Upper lobe of left lung (tissue), 6 donors: Measurements from ENCODE around the gene KDM6B. TPM values are rescaled to one million over a fixed set of nuclear protein-coding genes. Genes with fewer than 3 reads are reported as not detected.
A peak's percentile ranks its signal among the peaks of the same experiment; 100 is the strongest.

Source experiments
- ATAC-seq, 2 donors: fragments of 200-7000 bp; cut with Tn5 transposase; one replicate each; pipeline ENCODE4 v1.9.1; 2022; ENCODE audit warnings: mild to moderate bottlenecking in 2 of 2, moderate library complexity in 2 of 2; ENCODE audit not compliant: low FRiP score in 2 of 2
- DNase-seq, 2 donors: peaks; one replicate each; pipeline ENCODE4 v3.0.0-alpha.2; 2019 to 2020
- H3K27ac ChIP-seq, 4 donors: fragments of 200-600 bp; sonication (generic); one replicate each; pipeline ENCODE4 v1.5.1; 2016 to 2019
- H3K27me3 ChIP-seq, 4 donors: fragments of 200-600 bp; sonication (generic); one replicate each; pipeline ENCODE4 v1.5.1; 2017 to 2019
- H3K36me3 ChIP-seq, 4 donors: fragments of 200-600 bp; sonication (generic); one replicate each; pipeline ENCODE4 v1.5.1; 2016 to 2019
- H3K4me1 ChIP-seq, 4 donors: fragments of 200-600 bp; sonication (generic); one replicate each; pipeline ENCODE4 v1.5.1; 2018 to 2019
- H3K4me3 ChIP-seq, 4 donors: fragments of 200-600 bp; sonication (generic); one replicate each; pipeline ENCODE4 v1.5.1; 2017 to 2019; ENCODE audit warnings: mild to moderate bottlenecking in 2 of 4, moderate library complexity in 1 of 4
- H3K9me3 ChIP-seq, 4 donors: fragments of 200-600 bp; sonication (generic); one replicate each; pipeline ENCODE4 v1.5.1; 2018 to 2019
- CTCF ChIP-seq, 6 experiments: fragments of 450-650 bp in 4 of 6; fragments of 200-600 bp in 2 of 6; sonication (generic) in 2 of 6; IDR thresholded peaks; one replicate each; pipeline ENCODE4 v1.5.1; 2016 to 2019; ENCODE audit warnings: antibody characterized with exemption in 6 of 6
- EP300 ChIP-seq, 4 donors: sonication (generic); formaldehyde crosslinking; IDR thresholded peaks; one replicate each; pipeline ENCODE4 v1.5.1; 2017; ENCODE audit warnings: antibody characterized with exemption in 4 of 4, control low read depth in 2 of 4
- POLR2A ChIP-seq, 4 donors: fragments of 450-650 bp; IDR thresholded peaks; one replicate each; pipeline ENCODE4 v1.5.1; 2016 to 2017; ENCODE audit warnings: antibody characterized with exemption in 4 of 4, mild to moderate bottlenecking in 2 of 4
- POLR2AphosphoS5 ChIP-seq, 2 donors: sonication (generic); formaldehyde crosslinking; IDR thresholded peaks; one replicate each; pipeline ENCODE4 v1.5.1; 2017; ENCODE audit warnings: antibody characterized with exemption in 2 of 2
- WGBS, 2 donors: methylation state at CpG; one replicate each; pipeline ENCODE4 v1.1.5; 2017 to 2018; 5-methylcytosine and 5-hydroxymethylcytosine counted together
- total RNA-seq, 6 donors: library from RNA; depleted of rRNA in 4 of 6; stranded (reverse); fragments of >200 nt in 4 of 6; gene quantifications; one replicate each; pipeline versions ENCODE4 v1.1.0 to v1.2.1, GENCODE V29; 2016 to 2021
- donor health status: DM: no; HTN: no; CAD: no; lungs with moderate emphysema.
- donor health status: DM: no; HTN: yes; CAD: no; lungs with severe emphysema.

KDM6B gene
- total RNA-seq, 6 donors from 2014 or later: 17.5 to 68.0 (median 42.2) TPM

DNA sequence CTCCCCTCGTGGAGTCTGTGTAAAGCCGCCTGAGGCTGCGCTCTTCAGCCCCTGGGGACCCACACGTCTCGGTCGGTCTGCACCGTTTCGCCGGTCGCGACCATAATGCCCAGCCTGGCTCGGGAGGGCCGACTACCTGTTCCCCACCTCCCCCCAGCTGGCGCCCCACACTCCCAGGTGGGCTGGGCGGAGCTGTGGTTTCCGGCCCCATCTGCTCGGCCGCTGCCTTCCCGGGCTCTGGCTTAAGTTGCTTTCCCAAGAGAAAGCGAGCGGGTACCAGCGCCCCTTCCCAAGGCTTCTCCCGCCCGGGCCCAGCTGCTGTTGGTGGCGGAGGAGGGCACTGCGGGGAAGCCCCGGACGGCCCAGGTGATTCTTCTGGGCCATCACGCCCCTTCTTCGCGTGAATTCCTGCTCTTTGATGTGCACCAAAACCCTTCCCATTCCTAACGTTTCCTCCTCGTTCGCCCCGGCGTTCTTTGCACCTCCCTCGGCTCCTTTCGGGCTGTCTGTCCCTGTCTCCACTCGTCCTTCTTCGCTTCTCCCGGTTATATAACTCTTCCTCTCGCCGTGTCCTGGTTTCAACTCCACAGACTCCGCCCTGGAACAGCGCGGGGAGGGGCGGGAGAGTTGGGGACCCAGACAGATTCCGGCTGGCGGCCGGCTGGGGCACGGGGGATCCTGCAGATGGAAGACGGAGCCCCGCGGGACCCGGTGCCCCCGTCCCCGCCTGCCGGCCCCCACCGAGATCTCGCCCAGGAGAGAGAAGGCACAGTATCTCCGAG is 2.0 kb downstream of the KDM6B start:
- H3K4me3 ChIP-seq: peak overlapping the region; percentile 48 to 86 (median 62)
- no peaks in the 10 kb centered on the region for H3K27me3 ChIP-seq
- WGBS, 2 donors: 0 to 1% methylated on average over 20 to 36 of the region's 61 CpGs
- peak overlapping the region; percentile 93 to 100 (median 99) for H3K27ac ChIP-seq
- no peaks in the 10 kb centered on the region for H3K9me3 ChIP-seq
- DNase-seq (peak; percentile 82 to 92), ATAC-seq (peak; percentile 17 to 58)
- H3K36me3 ChIP-seq: peaks cover 0 to 3% (median 0%) of the 10 kb centered on the region in 4 donors
- TF ChIP-seq CTCF (IDR thresholded peaks at IDR 0.05) (peak in 2 of 6 experiments; percentile 7 to 29), EP300 (IDR thresholded peaks at IDR 0.05) (no peak), POLR2A (IDR thresholded peaks at IDR 0.05) (peak in 3 of 4 donors; percentile 27 to 67 (median 39)), POLR2AphosphoS5 (IDR thresholded peaks at IDR 0.05) (peak in 1 of 2 donors; percentile 83)
- H3K4me1 ChIP-seq: peaks cover 41 to 58% (median 50%) of the 10 kb centered on the region in 4 donors

GRCh38 chr17:7836596-7837407 is 2.8 kb downstream of the KDM6B start:
- Histone ChIP-seq H3K4me3 (peak overlapping the region; percentile 48 to 86 (median 62)), H3K27ac (peak overlapping the region; percentile 93 to 100 (median 99)), H3K9me3 (no peaks in the 10 kb centered on the region), H3K4me1 (peaks cover 45 to 64% (median 55%) of the 10 kb centered on the region in 4 donors), H3K27me3 (no peaks in the 10 kb centered on the region), H3K36me3 (peaks cover 0 to 3% (median 0%) of the 10 kb centered on the region in 4 donors)
- WGBS, 2 donors: 1 to 3% methylated on average over 13 to 19 of the region's 19 CpGs
- peak in 1 of 4 donors; percentile 24 for TF ChIP-seq POLR2A (IDR thresholded peaks at IDR 0.05)
- peak in 3 of 4 donors; percentile 64 to 98 (median 83) for TF ChIP-seq EP300 (IDR thresholded peaks at IDR 0.05)
- TF ChIP-seq CTCF (IDR thresholded peaks at IDR 0.05): no peak
- peak; percentile 93 to 97 for TF ChIP-seq POLR2AphosphoS5 (IDR thresholded peaks at IDR 0.05)
- DNase-seq (peak in 1 of 2 donors; percentile 96), ATAC-seq (peak; percentile 37 to 64)

DNA sequence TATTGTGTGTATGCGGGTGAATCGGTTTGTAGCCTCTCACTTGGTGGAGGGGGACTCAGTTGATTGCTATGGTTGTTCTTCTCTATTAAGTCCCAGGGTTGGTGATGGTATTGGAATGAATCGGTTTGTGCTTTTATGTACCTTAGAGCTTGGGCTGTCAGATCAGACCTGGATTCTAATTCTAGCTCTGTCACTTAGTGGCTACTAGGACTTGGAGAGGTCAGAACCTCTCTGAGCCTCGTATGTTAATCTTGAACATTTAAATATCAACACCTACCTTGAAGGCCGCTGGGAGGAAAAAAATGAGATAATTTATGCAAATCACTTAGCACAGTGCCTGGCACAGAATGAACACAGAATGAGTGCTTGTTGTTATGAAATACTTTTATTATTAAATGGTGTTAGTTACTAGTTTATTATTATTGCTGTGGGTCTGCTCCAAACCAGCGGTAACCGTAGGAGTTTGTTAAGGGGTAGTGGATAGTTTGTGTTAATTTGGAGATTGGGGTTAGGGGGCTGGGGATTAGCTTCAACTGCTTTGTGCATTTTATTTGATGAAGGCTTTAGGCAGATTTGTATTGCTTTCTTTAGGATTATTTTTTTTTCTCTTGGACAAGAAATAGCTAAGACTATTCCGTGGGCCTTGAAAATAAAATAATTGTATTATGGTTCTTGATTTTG is 3.5 kb downstream of the KDM6B start:
- ATAC-seq (no peak), DNase-seq (no peak)
- 12 to 16% methylated on average over 8 of the region's 8 CpGs for WGBS, 2 donors
- TF ChIP-seq POLR2A (IDR thresholded peaks at IDR 0.05): no peak
- TF ChIP-seq EP300 (IDR thresholded peaks at IDR 0.05): no peak
- no peak for TF ChIP-seq CTCF (IDR thresholded peaks at IDR 0.05)
- TF ChIP-seq POLR2AphosphoS5 (IDR thresholded peaks at IDR 0.05): no peak
- H3K27ac ChIP-seq: peak overlapping the region; percentile 93 to 100 (median 99)
- peaks cover 45 to 67% (median 55%) of the 10 kb centered on the region in 4 donors for H3K4me1 ChIP-seq
- peaks cover 0 to 3% (median 0%) of the 10 kb centered on the region in 4 donors for H3K36me3 ChIP-seq
- no peaks in the 10 kb centered on the region for H3K27me3 ChIP-seq
- peak overlapping the region in 2 of 4 donors; percentile 71 to 86 for H3K4me3 ChIP-seq
- no peaks in the 10 kb centered on the region for H3K9me3 ChIP-seq
